ENCODE data around the gene EMC8. TPM values are rescaled to one million over a fixed set of nuclear protein-coding genes. Genes with fewer than 3 reads are reported as not detected.

The EMC8 gene
- polyA plus RNA-seq (2013), result 15.1 TPM

DNA sequence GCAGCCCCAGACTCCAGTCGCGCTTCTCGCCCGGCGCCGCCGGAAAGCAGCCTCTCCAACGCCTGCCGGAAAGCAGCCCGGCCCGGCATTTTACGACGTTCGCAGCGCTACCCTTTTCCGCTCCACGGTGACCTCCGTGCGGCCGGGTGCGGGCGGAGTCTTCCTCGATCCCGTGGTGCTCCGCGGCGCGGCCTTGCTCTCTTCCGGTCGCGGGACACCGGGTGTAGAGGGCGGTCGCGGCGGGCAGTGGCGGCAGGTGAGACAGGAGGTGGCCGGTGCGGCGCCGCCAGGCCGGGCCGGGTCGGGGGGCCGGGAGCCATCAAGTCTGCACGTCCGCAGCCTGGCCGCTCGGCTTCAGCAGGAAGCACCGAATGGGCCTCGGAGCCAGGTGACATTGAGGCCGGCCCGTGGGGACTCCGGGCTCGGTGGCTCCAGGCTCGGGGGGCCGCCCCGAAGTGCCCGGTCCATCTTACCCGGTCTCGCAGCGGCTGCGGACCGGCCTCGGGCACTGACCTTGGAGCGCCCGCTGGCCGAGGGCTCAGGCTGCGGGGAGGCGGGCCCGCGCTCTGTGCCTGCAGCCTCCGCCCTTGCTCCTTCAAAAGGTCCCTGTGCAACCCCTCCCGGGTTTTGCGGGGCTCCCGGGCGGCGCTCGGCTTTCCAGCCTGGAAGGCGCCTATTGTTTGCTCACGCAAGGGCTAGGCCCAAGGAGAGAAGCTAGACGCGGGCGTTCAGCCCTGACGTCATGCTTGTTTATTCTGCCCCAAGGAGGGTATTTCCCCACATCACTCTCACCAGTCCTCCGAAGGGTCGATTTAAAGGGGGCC lies at the start of gene EMC8, which contains the start of gene COX4I1:
TSS of gene EMC8 (minus strand) at position 48 of the 824 bp plus-strand sequence. CDS start 249 bp downstream, outside the sequence.
TSS of gene COX4I1 (plus strand) at position 199 of the 824 bp plus-strand sequence. CDS start 1,511 bp downstream, outside the sequence.
- H3K4me3 ChIP-seq (ENCODE audit: control insufficient read depth in 1 of 7, extremely low read depth in 1 of 7, insufficient read depth in 4 of 7, low read depth in 2 of 7, low read length in 6 of 7), result peak within 1 kb of the TSS; percentile 77 to 98 (median 93)
- peaks cover 20 to 57% (median 40%) of the 10 kb centered on the region in 4 experiments for H3K36me3 ChIP-seq (ENCODE audit: control insufficient read depth in 4 of 4, insufficient read depth in 4 of 4, low read length in 3 of 4)
- H3K4me1 ChIP-seq (ENCODE audit: control extremely low read depth in 1 of 4, control insufficient read depth in 4 of 4, insufficient read depth in 4 of 4, low read length in 3 of 4), result peaks cover 5 to 25% (median 19%) of the 10 kb centered on the region in 4 experiments
- no peaks in the 10 kb centered on the region for H3K27me3 ChIP-seq (replicated peaks in 2 of 5; ENCODE audit: control insufficient read depth in 4 of 5, insufficient read depth in 5 of 5, low read length in 4 of 5)
- under 1% methylated on average over 69 of the region's 87 CpGs for WGBS (ENCODE audit: insufficient coverage)
- H3K9me3 ChIP-seq (ENCODE audit: control extremely low read depth in 1 of 5, control insufficient read depth in 4 of 5, insufficient read depth in 2 of 5, low read depth in 1 of 5, low read length in 4 of 5), result no peaks in the 10 kb centered on the region
- ChIA-PET POLR2A (interaction anchor here (0.6 to 1.4 kb wide), 3 partner anchors 10 to 141 kb away, joined by 3 to 5 read pairs (median 3); no protein-coding TSS in a partner anchor), CTCF (interaction anchor here (1.0 to 1.4 kb wide), 2 partner anchors 185 to 187 kb away, joined by 3 read pairs; no protein-coding TSS in a partner anchor)
- H3K27ac ChIP-seq (ENCODE audit: insufficient read depth in 1 of 2, low read depth in 1 of 2, low read length in 2 of 2, poor library complexity in 1 of 2, severe bottlenecking in 2 of 2), result peak within 1 kb of the TSS; percentile 87 to 95
- peak; percentile 91 to 94 (median 93) for DNase-seq

GRCh38 chr16:85848986-85849385 lies 49.6 kb upstream of the EMC8 start:
- Histone ChIP-seq H3K4me1 (ENCODE audit: control extremely low read depth in 1 of 4, control insufficient read depth in 4 of 4, insufficient read depth in 4 of 4, low read length in 3 of 4) (peaks cover 0 to 24% (median 6%) of the 10 kb centered on the region in 4 experiments), H3K4me3 (ENCODE audit: control insufficient read depth in 1 of 7, extremely low read depth in 1 of 7, insufficient read depth in 4 of 7, low read depth in 2 of 7, low read length in 6 of 7) (no peak overlapping the region), H3K27me3 (replicated peaks in 2 of 5; ENCODE audit: control insufficient read depth in 4 of 5, insufficient read depth in 5 of 5, low read length in 4 of 5) (peaks cover 0 to 39% (median 6%) of the 10 kb centered on the region in 5 experiments), H3K27ac (ENCODE audit: insufficient read depth in 1 of 2, low read depth in 1 of 2, low read length in 2 of 2, poor library complexity in 1 of 2, severe bottlenecking in 2 of 2) (no peak overlapping the region), H3K9me3 (ENCODE audit: control extremely low read depth in 1 of 5, control insufficient read depth in 4 of 5, insufficient read depth in 2 of 5, low read depth in 1 of 5, low read length in 4 of 5) (no peaks in the 10 kb centered on the region), H3K36me3 (ENCODE audit: control insufficient read depth in 4 of 4, insufficient read depth in 4 of 4, low read length in 3 of 4) (no peaks in the 10 kb centered on the region)
- ChIA-PET CTCF (interaction anchor here (1.4 kb wide), 1 partner anchor 63 kb away, joined by 3 read pairs; no protein-coding TSS in a partner anchor), POLR2A (no interaction called here)
- no peak for DNase-seq
- 71% methylated on average over 8 of the region's 9 CpGs for WGBS (ENCODE audit: insufficient coverage)

DNA sequence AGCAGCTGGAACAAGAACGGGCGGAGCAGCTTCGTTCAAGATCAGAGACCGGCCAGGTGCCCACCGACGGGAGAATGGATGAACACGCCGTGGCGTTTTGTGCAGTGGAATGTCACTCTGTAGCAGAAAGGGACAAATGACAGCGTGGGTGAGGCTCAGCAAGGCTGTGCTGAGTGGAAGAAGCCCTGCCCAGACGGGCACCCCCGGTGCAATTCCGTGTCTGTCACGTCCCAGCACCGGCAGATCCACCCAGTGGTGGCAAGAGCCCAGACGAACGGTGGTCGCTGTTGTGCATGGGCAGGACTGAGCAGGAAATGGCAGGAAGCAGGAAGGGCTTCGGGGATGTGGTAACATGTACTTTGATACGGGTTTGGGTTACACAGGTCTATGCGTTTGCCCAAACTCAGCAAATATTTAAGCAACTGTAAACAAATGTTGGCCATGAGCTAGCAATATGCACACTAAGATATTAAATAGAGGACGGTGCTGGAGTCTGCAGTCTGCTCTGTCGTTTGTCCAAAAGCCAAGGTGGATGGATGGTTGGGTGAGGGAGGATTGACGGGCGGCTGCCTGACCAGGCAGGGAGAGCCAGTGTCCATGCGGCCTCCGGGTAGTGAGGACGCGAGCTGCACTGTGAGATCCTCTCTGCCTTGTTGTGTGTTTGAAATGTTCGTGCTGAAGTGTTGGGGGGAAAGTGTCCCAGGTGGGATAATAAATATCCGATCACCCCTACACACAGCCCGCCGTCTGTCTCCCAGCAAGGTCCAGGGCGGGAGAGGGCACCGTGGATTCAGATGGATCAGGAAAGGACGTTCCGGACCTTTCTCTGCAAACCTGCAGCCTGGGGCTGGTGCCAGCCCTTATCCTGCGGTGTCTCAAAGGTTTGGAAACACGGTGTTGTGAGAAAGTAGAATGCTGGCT lies 48.6 kb upstream of the EMC8 start:
- ChIA-PET CTCF (interaction anchor here (0.8 to 1.4 kb wide), 2 partner anchors 26 to 64 kb away, joined by 3 read pairs; no protein-coding TSS in a partner anchor), POLR2A (no interaction called here)
- 59% methylated on average over 31 of the region's 39 CpGs for WGBS (ENCODE audit: insufficient coverage)
- H3K9me3 ChIP-seq (ENCODE audit: control extremely low read depth in 1 of 5, control insufficient read depth in 4 of 5, insufficient read depth in 2 of 5, low read depth in 1 of 5, low read length in 4 of 5), result no peaks in the 10 kb centered on the region
- H3K4me1 ChIP-seq (ENCODE audit: control extremely low read depth in 1 of 4, control insufficient read depth in 4 of 4, insufficient read depth in 4 of 4, low read length in 3 of 4), result peaks cover 0 to 14% (median 2%) of the 10 kb centered on the region in 4 experiments
- no peak overlapping the region for H3K4me3 ChIP-seq (ENCODE audit: control insufficient read depth in 1 of 7, extremely low read depth in 1 of 7, insufficient read depth in 4 of 7, low read depth in 2 of 7, low read length in 6 of 7)
- DNase-seq, result no peak
- no peak overlapping the region for H3K27ac ChIP-seq (ENCODE audit: insufficient read depth in 1 of 2, low read depth in 1 of 2, low read length in 2 of 2, poor library complexity in 1 of 2, severe bottlenecking in 2 of 2)
- no peaks in the 10 kb centered on the region for H3K36me3 ChIP-seq (ENCODE audit: control insufficient read depth in 4 of 4, insufficient read depth in 4 of 4, low read length in 3 of 4)
- peaks cover 0 to 40% (median 8%) of the 10 kb centered on the region in 5 experiments for H3K27me3 ChIP-seq (replicated peaks in 2 of 5; ENCODE audit: control insufficient read depth in 4 of 5, insufficient read depth in 5 of 5, low read length in 4 of 5)

- peaks cover 0 to 46% (median 5%) of the 10 kb centered on the region in 5 experiments for H3K27me3 ChIP-seq (replicated peaks in 2 of 5; ENCODE audit: control insufficient read depth in 4 of 5, insufficient read depth in 5 of 5, low read length in 4 of 5)
- peaks cover 0 to 13% (median 2%) of the 10 kb centered on the region in 4 experiments for H3K4me1 ChIP-seq (ENCODE audit: control extremely low read depth in 1 of 4, control insufficient read depth in 4 of 4, insufficient read depth in 4 of 4, low read length in 3 of 4)
- H3K36me3 ChIP-seq (ENCODE audit: control insufficient read depth in 4 of 4, insufficient read depth in 4 of 4, low read length in 3 of 4), result no peaks in the 10 kb centered on the region
- ChIA-PET POLR2A (no interaction called here), CTCF (interaction anchor here (0.8 to 1.0 kb wide), 2 partner anchors 13 to 25 kb away, joined by 3 read pairs; no protein-coding TSS in a partner anchor)
- DNase-seq, result no peak
- WGBS (ENCODE audit: insufficient coverage), result 86% methylated on average over 12 of the region's 15 CpGs
- H3K27ac ChIP-seq (ENCODE audit: insufficient read depth in 1 of 2, low read depth in 1 of 2, low read length in 2 of 2, poor library complexity in 1 of 2, severe bottlenecking in 2 of 2), result no peak overlapping the region
- H3K9me3 ChIP-seq (ENCODE audit: control extremely low read depth in 1 of 5, control insufficient read depth in 4 of 5, insufficient read depth in 2 of 5, low read depth in 1 of 5, low read length in 4 of 5), result no peaks in the 10 kb centered on the region
- no peak overlapping the region for H3K4me3 ChIP-seq (ENCODE audit: control insufficient read depth in 1 of 7, extremely low read depth in 1 of 7, insufficient read depth in 4 of 7, low read depth in 2 of 7, low read length in 6 of 7)
These were observed 47.7 kb upstream of the EMC8 start for GRCh38 chr16:85847036-85847435.

DNA sequence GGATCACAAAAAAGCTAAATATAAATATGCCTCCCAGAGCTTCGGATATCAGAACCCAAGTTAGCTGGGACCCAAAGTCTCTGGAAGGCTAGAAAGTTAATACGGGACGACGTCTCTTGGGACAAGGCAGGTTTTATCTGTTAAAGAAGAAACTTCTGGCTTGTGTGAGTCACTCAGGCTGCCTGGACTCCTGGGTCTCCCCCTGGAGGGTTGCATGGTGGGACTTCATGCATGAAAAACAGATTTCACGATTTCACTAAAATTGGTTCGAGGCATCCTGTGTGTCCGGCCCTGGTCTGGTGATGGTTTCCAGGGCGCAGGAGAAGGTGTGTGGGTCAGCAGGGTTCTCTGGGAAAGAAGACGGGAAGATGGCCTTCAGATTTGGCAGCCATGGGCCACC lies 47.1 kb upstream of the EMC8 start:
- H3K4me1 ChIP-seq (ENCODE audit: control extremely low read depth in 1 of 4, control insufficient read depth in 4 of 4, insufficient read depth in 4 of 4, low read length in 3 of 4), result peaks cover 0 to 13% (median 2%) of the 10 kb centered on the region in 4 experiments
- WGBS (ENCODE audit: insufficient coverage), result 95% methylated on average over 9 of the region's 9 CpGs
- H3K36me3 ChIP-seq (ENCODE audit: control insufficient read depth in 4 of 4, insufficient read depth in 4 of 4, low read length in 3 of 4), result no peaks in the 10 kb centered on the region
- ChIA-PET CTCF (interaction anchor here (1.0 kb wide), 1 partner anchor 13 kb away, joined by 3 read pairs; no protein-coding TSS in a partner anchor), POLR2A (no interaction called here)
- no peak overlapping the region for H3K27ac ChIP-seq (ENCODE audit: insufficient read depth in 1 of 2, low read depth in 1 of 2, low read length in 2 of 2, poor library complexity in 1 of 2, severe bottlenecking in 2 of 2)
- H3K9me3 ChIP-seq (ENCODE audit: control extremely low read depth in 1 of 5, control insufficient read depth in 4 of 5, insufficient read depth in 2 of 5, low read depth in 1 of 5, low read length in 4 of 5), result no peaks in the 10 kb centered on the region
- no peak for DNase-seq
- peaks cover 0 to 46% (median 5%) of the 10 kb centered on the region in 5 experiments for H3K27me3 ChIP-seq (replicated peaks in 2 of 5; ENCODE audit: control insufficient read depth in 4 of 5, insufficient read depth in 5 of 5, low read length in 4 of 5)
- no peak overlapping the region for H3K4me3 ChIP-seq (ENCODE audit: control insufficient read depth in 1 of 7, extremely low read depth in 1 of 7, insufficient read depth in 4 of 7, low read depth in 2 of 7, low read length in 6 of 7)

DNA sequence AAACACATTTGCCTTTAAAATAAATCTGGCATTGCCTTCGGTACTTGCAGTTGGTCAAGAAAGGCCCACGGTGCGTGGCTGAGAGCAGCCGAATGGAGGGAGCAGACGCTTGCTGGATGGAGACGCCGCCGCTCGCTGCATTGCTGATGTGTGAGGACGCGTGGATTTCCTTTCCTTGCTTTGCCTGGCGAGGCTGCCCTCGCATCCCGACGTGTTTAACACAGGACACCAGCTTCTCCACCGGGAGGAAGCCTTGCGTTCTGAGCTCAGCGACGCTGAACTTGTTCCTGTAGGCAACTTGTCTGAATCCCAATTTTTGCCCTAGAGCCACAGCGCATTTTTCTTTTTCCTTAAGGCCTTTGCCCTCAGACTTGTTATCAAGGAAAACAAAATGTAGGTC lies 45.9 kb upstream of the EMC8 start:
- Histone ChIP-seq H3K27ac (ENCODE audit: insufficient read depth in 1 of 2, low read depth in 1 of 2, low read length in 2 of 2, poor library complexity in 1 of 2, severe bottlenecking in 2 of 2) (no peak overlapping the region), H3K9me3 (ENCODE audit: control extremely low read depth in 1 of 5, control insufficient read depth in 4 of 5, insufficient read depth in 2 of 5, low read depth in 1 of 5, low read length in 4 of 5) (no peaks in the 10 kb centered on the region), H3K4me1 (ENCODE audit: control extremely low read depth in 1 of 4, control insufficient read depth in 4 of 4, insufficient read depth in 4 of 4, low read length in 3 of 4) (peaks cover 0 to 13% (median 2%) of the 10 kb centered on the region in 4 experiments), H3K4me3 (ENCODE audit: control insufficient read depth in 1 of 7, extremely low read depth in 1 of 7, insufficient read depth in 4 of 7, low read depth in 2 of 7, low read length in 6 of 7) (no peak overlapping the region), H3K27me3 (replicated peaks in 2 of 5; ENCODE audit: control insufficient read depth in 4 of 5, insufficient read depth in 5 of 5, low read length in 4 of 5) (peaks cover 0 to 46% (median 5%) of the 10 kb centered on the region in 5 experiments), H3K36me3 (ENCODE audit: control insufficient read depth in 4 of 4, insufficient read depth in 4 of 4, low read length in 3 of 4) (no peaks in the 10 kb centered on the region)
- no peak for DNase-seq
- WGBS (ENCODE audit: insufficient coverage), result 93% methylated on average over 19 of the region's 20 CpGs
- ChIA-PET CTCF (interaction anchor here (1.4 kb wide), 1 partner anchor 24 kb away, joined by 4 read pairs; no protein-coding TSS in a partner anchor), POLR2A (no interaction called here)

Measured in common myeloid progenitor, CD34-positive (primary cell).